Spleen (tissue), 11 donors: Measurements from ENCODE around the gene NPHP4. TPM values are rescaled to one million over a fixed set of nuclear protein-coding genes. Genes with fewer than 3 reads are reported as not detected.

Experiments used
- DNase-seq: peaks from one replicate; pipeline ENCODE4 v3.0.0-alpha.2; 2020
- H3K27ac ChIP-seq, 8 donors: fragments of 200-600 bp; sonication (generic) in 7 of 8; 1 replicate in 4 of 8; 2 replicates in 4 of 8; pipeline versions ENCODE4 v1.5.0 to v1.8.0; 2016 to 2021; ENCODE audit warnings: inconsistent platforms in 4 of 8, mild to moderate bottlenecking in 4 of 8, moderate library complexity in 1 of 8
- H3K27me3 ChIP-seq, 7 donors: fragments of 200-600 bp; sonication (generic) in 6 of 7; replicated peaks in 1 of 7; 1 replicate in 4 of 7; 2 replicates in 3 of 7; pipeline versions ENCODE4 v1.5.0 to v1.8.0; 2016 to 2021; ENCODE audit warnings: inconsistent platforms in 3 of 7, mild to moderate bottlenecking in 1 of 7
- H3K36me3 ChIP-seq, 6 donors: fragments of 200-600 bp; sonication (generic) in 5 of 6; 1 replicate in 4 of 6; 2 replicates in 2 of 6; pipeline versions ENCODE4 v1.5.0 to v1.8.0; 2016 to 2021; ENCODE audit warnings: inconsistent platforms in 2 of 6
- H3K4me1 ChIP-seq, 6 donors: fragments of 200-600 bp; sonication (generic) in 5 of 6; 1 replicate in 3 of 6; 2 replicates in 3 of 6; pipeline versions ENCODE4 v1.5.0 to v1.8.0; 2016 to 2021; ENCODE audit warnings: inconsistent platforms in 3 of 6
- H3K4me3 ChIP-seq, 8 donors: fragments of 200-600 bp; sonication (generic) in 7 of 8; 1 replicate in 4 of 8; 2 replicates in 4 of 8; pipeline versions ENCODE4 v1.5.0 to v1.8.0; 2016 to 2021; ENCODE audit warnings: inconsistent platforms in 4 of 8, mild to moderate bottlenecking in 4 of 8, moderate library complexity in 2 of 8
- H3K9me3 ChIP-seq, 8 donors: fragments of 200-600 bp; sonication (generic) in 7 of 8; 1 replicate in 4 of 8; 2 replicates in 4 of 8; pipeline versions ENCODE4 v1.5.0 to v1.8.0; 2016 to 2021; ENCODE audit warnings: inconsistent platforms in 4 of 8
- POLR2A ChIP-seq, 3 donors: fragments of 450-650 bp; IDR thresholded peaks; one replicate each; pipeline ENCODE4 v1.5.1; 2017; ENCODE audit warnings: antibody characterized with exemption in 3 of 3, mild to moderate bottlenecking in 1 of 3
- POLR2AphosphoS5 ChIP-seq, 3 donors: sonication (generic); formaldehyde crosslinking; IDR thresholded peaks; one replicate each; pipeline ENCODE4 v1.5.1; 2017; ENCODE audit warnings: antibody characterized with exemption in 3 of 3
- WGBS, 5 donors: extraction: QIAGEN DNeasy Blood & Tissue Kit in 3 of 5; methylation state at CpG; one replicate each; pipeline versions ENCODE4 v1.1.5 to v1.1.7; 2013 to 2018; 5-methylcytosine and 5-hydroxymethylcytosine counted together
- intact Hi-C: fragments of 100-400 bp; cut with DNase I; formaldehyde crosslinking; loops from one replicate; pipeline ENCODE4 v1.15.0; 2023; ENCODE audit warnings: low total_unique reads
- polyA plus RNA-seq, 3 donors: library from polyadenylated mRNA; stranded (reverse); fragments of 200-250 nt; gene quantifications; one replicate each; pipeline ENCODE4 v1.2.1, GENCODE V29; 2013
- total RNA-seq, 7 donors: library from RNA; depleted of rRNA in 3 of 7; stranded (reverse); fragments of >200 nt in 3 of 7; fragmentation: NEBNext Ultra II Directional in 4 of 7; extraction: Animal tissue kit (Norgen Biotek cat#: 25700) in 4 of 7; gene quantifications; one replicate each; pipeline versions ENCODE4 v1.1.0 to v1.2.1, GENCODE V29; 2016 to 2021
- TF ChIP-seq, protein P1 (sequence below), 11 experiments: fragments of 200-600 bp in 7 of 11; fragments of 450-650 bp in 4 of 11; sonication (generic) in 4 of 11; IDR thresholded peaks in 8 of 11; conservative IDR thresholded peaks in 3 of 11; 1 replicate in 7 of 11; 2 replicates in 4 of 11; pipeline versions ENCODE4 v1.4.0 to v1.8.0; 2016 to 2021; ENCODE audit warnings: antibody characterized with exemption in 11 of 11, inconsistent platforms in 4 of 11, mild to moderate bottlenecking in 1 of 11
- donor health status: healthy with polysubstance abuse.
- donor health status: DM: no; HTN: no; CAD: no; lungs with moderate emphysema.
- donor health status: DM: no; HTN: no; CAD: no.
- donor health status: Bipolar disorder and iron deficiency.
- donor health status: healthy.
- donor health status: DM: no; HTN: no; CAD: no.
- donor health status: DM: yes; HTN: yes; CAD: no.

The NPHP4 gene
- total and polyA plus RNA-seq, 10 donors: 1.2 to 17.5 (median 9.4) TPM

DNA sequence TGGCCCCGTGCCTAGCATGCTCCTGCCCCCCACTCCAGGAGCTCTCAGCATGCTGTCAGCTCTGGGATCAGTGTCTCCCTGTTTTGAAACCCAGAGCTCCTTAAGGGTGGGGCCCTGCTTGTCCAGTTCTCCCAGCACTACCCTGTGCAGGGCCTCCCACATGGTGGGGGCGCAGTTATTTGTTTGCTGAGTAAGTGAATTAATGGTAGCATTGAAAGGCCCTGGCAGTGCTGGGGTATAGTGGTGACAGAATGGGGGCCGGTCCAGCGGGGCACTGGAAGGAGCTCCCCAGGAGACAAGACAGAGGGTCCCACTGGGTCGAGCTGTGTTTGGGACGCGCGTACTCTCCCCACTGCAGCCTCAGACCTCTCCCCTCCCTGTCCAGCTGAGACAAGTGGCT lies 99.9 kb downstream of the NPHP4 start:
- TF ChIP-seq POLR2A (IDR thresholded peaks at IDR 0.05) (no peak), POLR2AphosphoS5 (IDR thresholded peaks at IDR 0.05) (no peak)
- TF ChIP-seq, protein P1, sequence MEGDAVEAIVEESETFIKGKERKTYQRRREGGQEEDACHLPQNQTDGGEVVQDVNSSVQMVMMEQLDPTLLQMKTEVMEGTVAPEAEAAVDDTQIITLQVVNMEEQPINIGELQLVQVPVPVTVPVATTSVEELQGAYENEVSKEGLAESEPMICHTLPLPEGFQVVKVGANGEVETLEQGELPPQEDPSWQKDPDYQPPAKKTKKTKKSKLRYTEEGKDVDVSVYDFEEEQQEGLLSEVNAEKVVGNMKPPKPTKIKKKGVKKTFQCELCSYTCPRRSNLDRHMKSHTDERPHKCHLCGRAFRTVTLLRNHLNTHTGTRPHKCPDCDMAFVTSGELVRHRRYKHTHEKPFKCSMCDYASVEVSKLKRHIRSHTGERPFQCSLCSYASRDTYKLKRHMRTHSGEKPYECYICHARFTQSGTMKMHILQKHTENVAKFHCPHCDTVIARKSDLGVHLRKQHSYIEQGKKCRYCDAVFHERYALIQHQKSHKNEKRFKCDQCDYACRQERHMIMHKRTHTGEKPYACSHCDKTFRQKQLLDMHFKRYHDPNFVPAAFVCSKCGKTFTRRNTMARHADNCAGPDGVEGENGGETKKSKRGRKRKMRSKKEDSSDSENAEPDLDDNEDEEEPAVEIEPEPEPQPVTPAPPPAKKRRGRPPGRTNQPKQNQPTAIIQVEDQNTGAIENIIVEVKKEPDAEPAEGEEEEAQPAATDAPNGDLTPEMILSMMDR (IDR thresholded peaks at IDR 0.05 in 8 of 11, conservative IDR thresholded peaks at IDR 0.05 in 3 of 11): no peak
- Histone ChIP-seq H3K27ac (no peak overlapping the region), H3K36me3 (peaks cover 0 to 43% (median 3%) of the 10 kb centered on the region in 6 donors), H3K27me3 (no peaks in the 10 kb centered on the region), H3K4me1 (peaks cover 0 to 7% (median 0%) of the 10 kb centered on the region in 6 donors), H3K9me3 (no peaks in the 10 kb centered on the region), H3K4me3 (no peak overlapping the region)
- 90 to 100% (median 96%) methylated on average over 7 to 8 of the region's 8 CpGs for WGBS, 5 donors
- DNase-seq: no peak
- intact Hi-C loops: no loop called here

DNA sequence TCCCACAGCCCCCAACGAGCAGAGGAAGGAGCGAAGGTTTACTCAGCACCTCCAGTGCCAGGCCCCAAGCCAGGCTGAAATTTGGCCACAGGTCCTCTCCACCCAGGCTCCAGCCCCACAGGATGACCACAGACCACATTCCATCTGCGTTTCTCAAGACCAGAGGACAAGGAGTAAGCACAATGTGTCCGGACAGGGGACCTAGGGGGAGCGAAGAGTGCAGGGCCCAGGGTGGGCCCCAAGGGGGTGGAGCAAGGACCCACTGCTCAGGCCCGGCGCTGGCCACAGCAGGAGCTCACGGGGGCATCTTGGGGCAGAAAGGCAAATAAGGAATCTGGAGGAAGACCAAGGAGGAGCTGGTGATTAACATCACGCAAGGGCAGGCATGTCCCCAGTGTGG lies 100.5 kb downstream of the NPHP4 start:
- peaks cover 0 to 43% (median under 1%) of the 10 kb centered on the region in 6 donors for H3K36me3 ChIP-seq
- H3K4me3 ChIP-seq: no peak overlapping the region
- TF ChIP-seq POLR2AphosphoS5 (IDR thresholded peaks at IDR 0.05) (no peak), POLR2A (IDR thresholded peaks at IDR 0.05) (no peak)
- TF ChIP-seq, protein P1 (IDR thresholded peaks at IDR 0.05 in 8 of 11, conservative IDR thresholded peaks at IDR 0.05 in 3 of 11): no peak
- no peak for DNase-seq
- H3K27me3 ChIP-seq: no peaks in the 10 kb centered on the region
- no peak overlapping the region for H3K27ac ChIP-seq
- no peaks in the 10 kb centered on the region for H3K9me3 ChIP-seq
- peaks cover 0 to 7% (median 0%) of the 10 kb centered on the region in 6 donors for H3K4me1 ChIP-seq
- 88 to 97% (median 93%) methylated on average over 9 of the region's 9 CpGs for WGBS, 5 donors
- intact Hi-C loops: no loop called here

DNA sequence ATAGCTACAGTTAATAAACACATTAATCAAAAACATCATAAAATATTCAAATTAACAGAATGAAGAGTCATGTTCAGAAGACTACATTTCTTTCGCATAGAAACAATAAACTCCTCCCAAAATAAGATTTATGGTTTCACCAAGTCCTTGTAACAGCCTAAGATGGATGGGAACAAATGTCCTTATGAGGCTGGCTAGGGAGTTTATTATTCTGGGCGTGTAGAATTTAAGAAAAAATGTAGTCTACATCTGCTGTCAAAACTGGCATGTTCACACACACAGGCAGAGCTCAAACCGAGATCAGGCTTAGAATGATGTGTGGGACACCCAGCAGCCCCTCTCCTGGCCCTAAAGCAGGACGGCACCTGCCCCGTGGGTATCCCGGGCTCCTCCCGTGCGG lies 101.1 kb downstream of the NPHP4 start:
- intact Hi-C loops: no loop called here
- peaks cover 0 to 45% (median 0%) of the 10 kb centered on the region in 6 donors for H3K36me3 ChIP-seq
- H3K4me1 ChIP-seq: peaks cover 0 to 7% (median 0%) of the 10 kb centered on the region in 6 donors
- no peaks in the 10 kb centered on the region for H3K9me3 ChIP-seq
- H3K27me3 ChIP-seq: no peaks in the 10 kb centered on the region
- no peak for TF ChIP-seq POLR2AphosphoS5 (IDR thresholded peaks at IDR 0.05)
- TF ChIP-seq, protein P1 (IDR thresholded peaks at IDR 0.05 in 8 of 11, conservative IDR thresholded peaks at IDR 0.05 in 3 of 11): no peak
- no peak for TF ChIP-seq POLR2A (IDR thresholded peaks at IDR 0.05)
- no peak overlapping the region for H3K27ac ChIP-seq
- WGBS, 5 donors: 92 to 95% (median 94%) methylated on average over 8 of the region's 8 CpGs
- no peak overlapping the region for H3K4me3 ChIP-seq
- no peak for DNase-seq

DNA sequence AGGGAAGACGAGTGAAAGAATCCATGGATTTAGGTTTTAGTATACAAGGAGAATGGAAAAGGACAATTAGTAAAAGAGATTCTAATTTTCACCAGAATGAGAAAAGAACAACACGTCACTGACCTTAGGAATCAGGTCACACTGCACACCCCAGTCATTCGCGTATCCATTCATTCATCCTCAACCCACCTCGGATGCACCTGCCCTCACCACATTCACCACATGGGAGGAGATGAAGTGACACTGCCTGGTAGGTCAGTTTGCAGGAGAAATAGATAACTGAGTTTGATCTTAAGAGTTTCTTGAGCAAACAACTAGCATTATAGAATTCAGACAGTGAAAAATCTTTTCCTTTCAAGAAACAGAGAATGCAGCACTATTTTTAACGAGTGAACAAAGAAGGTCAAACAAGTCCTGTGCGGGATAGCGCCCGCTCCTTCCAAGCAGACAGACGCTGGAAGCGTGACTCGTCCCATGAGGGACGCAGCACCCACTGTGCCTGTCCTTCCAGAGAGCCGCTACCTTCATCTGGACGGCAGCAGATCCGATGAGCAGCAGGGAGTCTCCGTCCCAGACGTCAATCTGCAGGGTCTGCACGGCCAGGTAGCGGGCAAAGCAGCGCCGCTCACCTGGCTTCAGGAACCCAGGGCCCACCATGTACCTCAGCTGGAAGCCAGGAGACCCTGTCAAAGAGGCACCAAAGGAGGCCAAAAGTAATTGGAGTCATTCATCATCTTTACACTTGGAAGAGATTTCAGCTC lies 101.7 kb downstream of the NPHP4 start:
- Histone ChIP-seq H3K4me3 (no peak overlapping the region), H3K36me3 (peaks cover 0 to 45% (median 0%) of the 10 kb centered on the region in 6 donors), H3K4me1 (peaks cover 0 to 7% (median 0%) of the 10 kb centered on the region in 6 donors), H3K27ac (no peak overlapping the region), H3K9me3 (no peaks in the 10 kb centered on the region), H3K27me3 (no peaks in the 10 kb centered on the region)
- 91 to 94% (median 93%) methylated on average over 22 of the region's 22 CpGs for WGBS, 5 donors
- TF ChIP-seq POLR2A (IDR thresholded peaks at IDR 0.05) (no peak), POLR2AphosphoS5 (IDR thresholded peaks at IDR 0.05) (no peak)
- TF ChIP-seq, protein P1 (IDR thresholded peaks at IDR 0.05 in 8 of 11, conservative IDR thresholded peaks at IDR 0.05 in 3 of 11): no peak
- DNase-seq: no peak
- intact Hi-C loops: no loop called here
